Fibroblast of the conjunctiva (primary cell): ENCODE results near the gene BBS4.
"Not testable (repeated sequence)": the region's sequence is repeated elsewhere in the genome, so short reads cannot be mapped to it uniquely, and the experiment has no call there.

Source experiments
- DNase-seq: peaks from one replicate; pipeline ENCODE4 v3.0.0-alpha.2; 2010; ENCODE audit warnings: low read depth

Gene BBS4

DNA sequence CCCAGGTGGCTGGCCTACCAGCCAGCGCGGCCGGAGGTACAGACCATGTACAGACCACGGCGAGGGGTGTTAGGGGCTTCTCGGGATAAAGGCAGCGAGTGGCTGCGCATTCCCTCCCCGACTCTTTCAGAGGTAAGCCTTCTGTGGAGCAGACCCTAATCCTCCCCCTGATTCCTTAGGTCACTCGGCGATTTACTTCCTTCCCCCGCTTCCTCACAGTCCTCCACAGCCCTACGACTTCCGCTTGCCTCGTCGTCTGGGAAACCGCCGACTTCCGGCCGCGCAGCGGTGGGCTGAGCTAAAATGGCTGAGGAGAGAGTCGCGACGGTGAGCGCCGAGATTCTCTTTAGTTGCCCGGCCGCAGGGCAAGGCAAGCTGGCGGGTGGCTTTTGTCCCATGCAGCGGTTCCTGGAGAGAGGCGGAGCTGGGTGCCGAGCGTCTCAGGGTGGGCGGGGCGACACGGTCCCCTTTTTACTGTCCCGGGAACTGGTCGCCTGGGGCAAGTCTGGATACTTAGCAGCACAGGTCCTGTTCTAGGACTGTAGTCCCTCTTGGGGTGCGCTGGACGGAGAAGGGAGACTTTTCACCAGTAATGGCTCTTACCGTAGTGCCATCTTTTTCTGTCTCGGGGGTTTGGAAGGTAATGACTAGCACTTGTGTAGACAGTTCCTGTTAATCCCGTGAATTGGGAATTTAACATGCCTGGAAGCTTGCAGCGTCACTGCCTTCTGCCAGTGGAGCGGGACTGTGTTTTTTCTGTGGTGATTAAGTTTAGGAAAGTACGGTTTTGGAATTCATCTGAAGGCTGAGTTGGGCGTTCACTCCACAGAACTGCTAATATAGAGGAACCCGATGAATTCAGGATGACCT is at the start of gene BBS4, which contains the start of gene HIGD2B:
TSS of gene BBS4 (plus strand) at position 283 of the 870 bp plus-strand sequence. CDS start at position 304, 21 bp downstream.
TSS of gene HIGD2B (minus strand) at position 258 of the 870 bp plus-strand sequence. CDS start 9,808 bp downstream, outside the sequence.
- peak; percentile 68 for DNase-seq

DNA sequence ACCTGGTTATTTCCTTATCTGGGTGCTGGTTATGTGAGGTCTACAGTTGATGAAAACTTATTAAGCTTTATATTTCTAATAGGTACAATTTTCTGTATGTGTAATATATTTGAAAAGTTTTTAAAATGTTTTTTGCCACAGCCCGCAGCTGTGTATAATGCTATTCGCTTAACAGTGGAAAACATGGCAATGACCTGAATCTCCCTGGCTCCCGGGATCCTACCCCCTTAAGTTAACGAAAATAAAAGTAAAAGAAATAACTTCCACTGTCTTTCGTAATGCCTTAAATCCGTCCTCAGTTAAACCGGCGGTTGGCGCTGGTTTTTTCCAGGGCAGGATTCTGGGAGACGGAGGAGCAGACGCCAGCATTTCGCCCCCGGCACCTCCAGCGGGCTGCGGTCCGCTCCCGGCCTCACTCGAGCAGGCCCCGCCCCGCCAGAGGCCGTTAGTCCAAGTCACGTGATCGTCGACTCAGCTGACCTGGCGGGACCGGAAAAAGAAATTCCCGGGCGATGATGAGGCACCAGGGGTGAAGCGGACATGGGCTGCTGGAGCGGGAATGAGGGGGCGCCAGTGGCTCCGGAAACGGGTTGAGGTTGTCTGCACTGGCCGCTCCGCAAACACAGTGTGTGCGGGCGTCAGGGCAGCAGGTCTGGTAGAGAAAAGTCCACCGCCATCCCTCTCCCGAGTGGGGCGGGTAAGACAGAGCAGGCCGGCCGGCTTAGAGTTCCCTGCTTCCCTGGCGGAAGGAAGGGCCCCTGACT is 49.3 kb upstream of the BBS4 start:
- peak; percentile 46 for DNase-seq

DNA sequence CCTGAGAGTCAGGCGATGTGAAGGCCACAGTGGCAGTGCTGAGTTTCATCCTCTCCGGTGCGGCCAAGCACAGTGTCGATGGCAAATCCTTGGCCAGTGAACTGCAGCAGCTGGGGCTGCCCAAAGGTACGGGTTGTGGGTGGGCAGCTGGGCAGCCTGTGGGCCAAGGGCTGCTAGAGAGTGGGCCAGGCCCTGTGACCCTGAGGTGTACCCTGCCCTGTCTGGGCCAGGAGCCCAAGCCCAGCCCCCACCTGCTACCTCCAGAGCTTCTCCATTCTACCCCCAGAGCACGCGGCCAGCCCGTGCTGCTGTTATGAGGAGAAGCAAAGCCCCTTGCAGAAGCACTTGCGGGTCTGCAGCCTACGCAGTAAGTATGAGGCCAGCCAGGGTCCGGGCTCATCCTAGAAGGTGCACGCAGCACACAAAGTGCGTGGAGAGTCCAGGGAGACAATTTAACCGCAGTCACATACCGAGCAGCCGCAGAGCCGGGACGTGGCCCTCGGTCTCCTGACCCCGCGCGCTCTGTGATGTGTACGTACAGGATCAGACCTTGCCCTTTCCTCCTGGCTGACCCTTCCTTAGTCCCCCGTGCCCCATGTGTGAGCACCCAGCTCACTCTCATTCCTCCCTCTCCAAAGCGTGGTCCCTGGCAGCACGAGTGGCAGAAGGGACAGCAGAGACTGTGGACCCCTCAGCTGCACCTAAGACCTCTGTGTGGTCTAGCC is 46.1 kb upstream of the BBS4 start:
- not testable (repeated sequence) for DNase-seq

- DNase-seq, result not testable (repeated sequence)
Measured at GRCh38 chr15:72642271-72642670, 43.7 kb upstream of the BBS4 start.

- not testable (repeated sequence) for DNase-seq
Measured at GRCh38 chr15:72648631-72649253, 37.3 kb upstream of the BBS4 start.

GRCh38 chr15:72654397-72654796 is 31.6 kb upstream of the BBS4 start, which contains the start of gene GOLGA6B:
Gene GOLGA6B (plus strand): TSS chr15:72654697. CDS start chr15:72654738, 41 bp downstream.
- DNase-seq, result not testable (repeated sequence)

GRCh38 chr15:72656014-72656413 is 30.0 kb upstream of the BBS4 start:
- DNase-seq, result not testable (repeated sequence)

DNA sequence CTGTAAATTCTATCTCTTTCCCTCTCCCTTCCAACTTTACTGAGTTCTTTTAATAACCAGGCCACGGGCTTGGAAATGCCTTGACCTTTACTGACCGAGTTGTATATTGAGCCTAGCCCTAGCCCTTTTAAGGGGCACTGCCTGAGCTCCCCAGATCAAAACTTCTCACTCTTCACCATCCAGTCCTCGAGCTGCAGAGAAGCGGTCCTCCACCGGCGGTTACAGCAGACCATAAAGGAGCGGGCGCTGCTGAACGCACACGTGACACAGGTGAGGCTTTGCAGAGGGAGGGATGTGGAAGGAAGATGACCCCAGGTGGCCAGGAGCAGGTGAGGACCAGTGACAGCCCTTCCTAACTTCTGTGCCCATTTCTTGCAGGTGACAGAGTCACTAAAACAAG is 24.9 kb upstream of the BBS4 start:
- DNase-seq, result not testable (repeated sequence)

DNA sequence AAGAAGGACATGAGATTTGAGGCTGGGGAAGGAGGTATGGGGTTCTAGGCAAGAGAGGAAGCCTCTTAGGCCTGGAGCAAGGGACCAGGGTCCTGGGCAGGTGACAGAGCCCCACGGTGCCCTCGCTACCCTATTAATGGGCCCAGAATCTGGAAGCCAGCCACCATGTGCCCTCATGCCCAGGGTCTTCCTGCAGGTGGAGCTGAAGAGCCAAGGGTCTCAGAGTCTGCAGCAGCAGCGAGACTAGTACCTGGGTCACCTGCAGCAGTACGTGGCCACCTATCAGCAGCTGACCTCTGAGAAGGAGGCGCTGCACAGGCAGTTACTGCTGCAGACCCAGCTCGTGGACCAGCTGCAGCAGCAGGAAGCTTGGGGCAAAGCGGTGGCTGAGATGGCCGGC is 22.1 kb upstream of the BBS4 start:
- DNase-seq, result not testable (repeated sequence)

- DNase-seq, result not testable (repeated sequence)
Measured at GRCh38 chr15:72665706-72666105, 20.3 kb upstream of the BBS4 start.

DNA sequence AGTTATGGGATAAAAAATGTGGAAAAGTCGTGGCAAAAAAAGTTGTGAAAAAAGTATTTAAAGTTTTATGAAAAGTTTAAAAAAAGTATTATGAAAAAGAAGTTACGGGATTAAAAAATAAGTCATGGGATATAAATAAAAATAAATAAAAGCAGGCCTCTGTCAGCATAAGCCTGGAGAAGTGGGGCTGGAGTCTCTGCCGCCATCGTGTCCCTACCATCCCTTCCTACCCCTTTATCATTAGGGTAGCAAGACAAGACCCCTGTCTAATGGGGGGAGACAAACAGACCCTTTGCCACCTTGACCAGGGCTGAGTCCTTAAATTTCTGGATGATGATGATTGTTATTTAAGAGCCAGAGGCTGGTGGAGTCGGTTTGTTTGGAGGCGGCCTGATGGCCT is 16.2 kb upstream of the BBS4 start:
- not testable (repeated sequence) for DNase-seq

DNA sequence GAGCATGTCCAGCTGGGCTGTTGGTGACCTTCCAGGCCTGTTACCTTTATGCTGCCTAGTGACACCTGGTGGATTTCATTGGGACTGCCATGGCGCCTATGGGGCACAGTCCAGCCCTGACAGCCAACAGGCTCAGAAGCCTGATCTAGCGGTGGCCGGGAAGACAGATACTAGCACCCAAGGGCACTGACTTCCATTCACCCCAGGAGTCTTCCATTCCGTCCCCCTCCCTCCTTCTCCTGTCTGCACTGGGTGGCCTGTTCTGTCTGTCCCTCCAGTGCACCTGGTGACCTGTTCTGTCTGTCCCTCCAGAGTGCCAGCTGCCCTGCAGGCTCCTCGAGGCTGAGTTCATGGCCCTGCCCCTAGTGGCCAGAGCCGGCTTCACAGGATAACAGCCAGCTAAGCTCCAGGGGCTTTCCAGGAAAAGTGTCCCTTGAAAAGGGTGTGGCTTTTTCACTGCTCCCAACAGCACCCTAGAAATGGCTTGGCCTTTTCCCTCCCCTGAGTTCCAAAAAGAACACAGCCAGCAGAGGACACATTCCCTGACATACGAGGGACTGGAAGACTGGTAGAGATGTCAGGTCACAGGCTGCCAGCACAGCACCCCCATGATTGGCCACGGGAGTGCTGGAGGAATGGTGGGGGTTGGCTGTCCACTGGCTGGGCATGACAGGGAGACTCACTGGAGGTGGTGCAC is 15.2 kb upstream of the BBS4 start:
- DNase-seq, result peak; percentile 29

DNA sequence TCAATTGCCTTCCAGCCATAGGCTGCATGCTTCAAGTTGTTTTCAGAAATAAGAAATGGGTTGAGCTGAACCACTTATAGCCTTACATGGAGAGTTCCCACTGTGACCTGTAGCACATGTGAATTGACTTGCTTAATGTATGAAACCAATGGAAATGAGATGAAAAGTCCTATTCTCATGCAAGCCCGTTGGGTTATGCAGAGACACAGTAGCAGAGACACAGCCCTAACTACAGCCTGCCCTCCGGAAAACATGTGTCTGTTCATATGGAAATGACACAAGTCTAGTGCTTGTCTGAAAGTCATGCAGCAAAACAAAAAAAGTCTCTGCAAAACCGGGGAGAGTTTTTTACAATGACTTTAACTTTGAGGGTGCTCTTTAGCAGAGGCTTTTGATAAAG is 14.5 kb upstream of the BBS4 start:
- no peak for DNase-seq

GRCh38 chr15:72676838-72677237 is 9.2 kb upstream of the BBS4 start:
- DNase-seq, result no peak

DNA sequence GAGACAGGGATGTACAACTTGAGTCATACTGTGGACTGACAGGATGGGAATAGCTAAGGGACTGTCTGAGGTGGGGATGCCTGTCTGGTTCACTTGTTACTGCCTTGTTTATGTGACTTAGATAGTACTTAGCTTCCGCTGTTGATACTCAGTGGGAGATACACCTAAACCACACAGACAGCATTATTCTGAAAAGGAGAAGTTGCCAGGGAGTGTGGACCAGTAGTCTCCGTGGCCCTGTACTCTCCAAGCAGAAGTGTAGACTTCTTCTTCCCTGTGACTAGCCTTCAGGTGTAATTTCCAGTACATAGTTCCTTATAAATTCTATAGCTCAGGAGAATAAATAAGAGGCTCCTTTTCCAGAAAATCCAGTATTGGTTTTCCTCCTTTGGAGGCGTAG is 5.1 kb upstream of the BBS4 start:
- DNase-seq, result no peak

- DNase-seq, result no peak
Measured at GRCh38 chr15:72682772-72683171, 3.2 kb upstream of the BBS4 start.

DNA sequence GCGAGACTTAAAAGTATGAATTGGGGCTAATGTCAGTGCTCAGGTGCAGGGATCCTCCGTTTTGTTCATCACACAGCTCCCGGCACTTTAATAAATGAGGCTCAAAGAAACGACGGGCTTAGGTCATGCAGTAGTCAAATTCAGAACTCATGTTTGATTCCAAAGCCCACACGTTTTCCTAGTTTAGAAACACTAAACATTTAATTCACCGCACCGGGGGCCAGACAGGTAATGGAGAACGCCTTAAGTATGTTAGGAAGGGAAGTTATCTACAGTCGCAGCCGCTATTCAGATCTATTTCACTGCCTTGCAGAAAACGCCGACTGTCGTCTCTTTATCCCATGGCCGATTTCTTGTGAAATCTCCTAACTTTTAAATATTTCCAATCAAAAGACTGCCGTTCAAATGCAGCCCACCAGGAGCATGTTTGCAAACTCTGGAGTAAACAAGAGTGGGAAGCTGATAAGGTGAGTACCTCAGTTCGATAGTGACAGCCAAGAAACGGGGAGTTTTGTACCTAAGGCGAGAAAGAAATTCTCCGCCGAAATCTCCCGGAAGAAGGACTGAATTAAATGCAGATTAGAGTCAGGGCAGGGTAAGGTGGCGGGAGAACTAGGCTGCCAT is 594 bp upstream of the BBS4 start:
- DNase-seq, result no peak

DNA sequence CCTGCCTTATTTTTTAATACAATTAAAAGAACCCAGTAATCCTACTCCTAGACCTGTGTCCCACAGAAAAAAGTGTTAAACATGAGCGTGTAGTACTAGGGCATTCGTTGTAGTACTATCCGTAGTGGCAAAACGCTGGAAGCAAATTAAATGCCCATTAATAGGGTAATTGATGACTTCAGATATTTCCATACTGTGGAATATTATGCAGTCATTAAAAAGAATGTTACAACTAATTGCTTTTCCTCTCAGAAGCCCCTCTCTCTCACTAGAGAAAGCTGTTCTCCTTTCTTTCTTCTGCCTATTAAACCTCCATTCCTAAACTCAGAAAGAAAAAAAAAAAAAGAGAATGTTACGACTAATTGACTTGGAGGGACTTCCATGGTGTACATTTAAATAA is 2.7 kb downstream of the BBS4 start:
- DNase-seq, result no peak

- no peak for DNase-seq
Measured at GRCh38 chr15:72690938-72691337, 4.9 kb downstream of the BBS4 start.

DNA sequence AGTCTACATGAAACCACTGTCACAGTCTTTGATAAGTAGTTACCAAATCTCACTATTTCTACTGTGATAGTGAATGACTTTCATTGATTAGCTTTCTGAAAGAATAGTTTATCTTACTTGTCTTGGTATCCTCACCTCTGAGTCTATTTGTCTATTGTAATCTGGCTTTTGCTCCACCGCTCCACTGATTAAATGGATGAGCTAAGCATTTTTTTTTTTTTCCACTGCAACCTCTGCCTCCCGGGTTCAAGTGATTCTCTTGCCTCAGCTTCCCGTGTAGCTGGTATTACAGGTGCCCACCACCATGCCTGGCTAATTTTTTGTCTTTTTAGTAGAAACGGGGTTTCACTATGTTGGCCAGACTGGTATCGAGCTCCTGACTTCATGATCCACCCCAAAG is 12.9 kb downstream of the BBS4 start:
- DNase-seq, result no peak

DNA sequence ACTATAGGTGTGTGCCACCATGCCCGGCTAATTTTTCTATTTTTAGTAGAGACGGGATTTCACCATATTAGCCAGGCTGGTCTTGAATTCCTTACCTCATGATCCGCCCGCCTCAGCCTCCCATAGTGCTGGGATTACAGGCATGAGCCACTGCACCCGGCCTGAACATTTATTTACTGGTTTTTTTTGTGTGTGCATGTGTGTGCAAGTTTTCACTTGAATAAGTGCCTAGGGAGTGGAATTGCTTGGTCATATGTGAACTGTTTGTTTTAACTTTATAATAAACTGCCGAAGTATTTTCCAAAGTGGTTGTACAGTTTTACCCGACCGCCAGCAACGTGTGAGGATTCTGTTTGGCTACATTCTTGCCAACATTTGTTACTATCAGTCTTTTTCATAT is 14.1 kb downstream of the BBS4 start:
- no peak for DNase-seq
